H1 (cell line): ENCODE results near the gene LZTFL1. TPM values are rescaled to one million over a fixed set of nuclear protein-coding genes. Genes with fewer than 3 reads are reported as not detected.

ENCODE experiments used
- BCL11A ChIP-seq, 2 experiments: IDR thresholded peaks; one replicate each; pipeline ENCODE4 v1.6.1; 2011; ENCODE audit warnings: low read depth in 2 of 2, low read length in 2 of 2, mild to moderate bottlenecking in 2 of 2
- RBBP5 ChIP-seq: IDR thresholded peaks from 2 replicates; pipeline ENCODE4 v1.7.1; 2012; ENCODE audit warnings: low read depth, mild to moderate bottlenecking, inconsistent platforms, low read length, moderate library complexity, borderline replicate concordance
- RNF2 ChIP-seq: fragments of 200-900, 300-1000 bp; sonication (generic); IDR thresholded peaks from 2 replicates; pipeline ENCODE4 v1.7.1; 2016; ENCODE audit warnings: borderline replicate concordance, low read depth, mild to moderate bottlenecking, antibody characterized with exemption, low read length; ENCODE audit not compliant: poor library complexity, severe bottlenecking; ENCODE audit errors: missing control alignments
- RXRA ChIP-seq: IDR thresholded peaks from 2 replicates; pipeline ENCODE4 v1.6.1; 2011; ENCODE audit warnings: low read depth, mild to moderate bottlenecking, low read length, moderate library complexity; ENCODE audit not compliant: insufficient read depth
- SIX5 ChIP-seq: IDR thresholded peaks from 2 replicates; pipeline ENCODE4 v1.6.1; 2011; ENCODE audit warnings: mild to moderate bottlenecking, low read depth, low read length
- USF2 ChIP-seq: IDR thresholded peaks from 2 replicates; pipeline ENCODE4 v1.6.1; 2011; ENCODE audit warnings: low read length, improper control_type of control experiment
- polyA plus RNA-seq, 7 experiments: library from polyadenylated mRNA; depleted of rRNA in 3 of 7; stranded (reverse) in 5 of 7; unstranded in 2 of 7; fragments of >200 nt in 5 of 7; fragments of 200-250 nt in 2 of 7; gene quantifications; 1 replicate in 5 of 7; 2 replicates in 1 of 7; 4 replicates in 1 of 7; pipeline versions ENCODE4 v1.2.1 to v1.2.3, GENCODE V29; 2011 to 2013; ENCODE audit warnings: missing spikeins in 2 of 7, mixed read lengths in 2 of 7
- total RNA-seq: library from RNA; stranded (reverse); fragmentation: NEBNext Ultra II Directional; extraction: Animal tissue kit (Norgen Biotek cat#: 25700); gene quantifications from 2 replicates; pipeline ENCODE4 v1.2.1, GENCODE V29; 2021

Gene LZTFL1
- total and polyA plus RNA-seq, 2 of the 8 experiments (the other 6 are each of a cell fraction or from before 2014, with no cell fraction given), result 8.7 to 11.5 TPM

DNA sequence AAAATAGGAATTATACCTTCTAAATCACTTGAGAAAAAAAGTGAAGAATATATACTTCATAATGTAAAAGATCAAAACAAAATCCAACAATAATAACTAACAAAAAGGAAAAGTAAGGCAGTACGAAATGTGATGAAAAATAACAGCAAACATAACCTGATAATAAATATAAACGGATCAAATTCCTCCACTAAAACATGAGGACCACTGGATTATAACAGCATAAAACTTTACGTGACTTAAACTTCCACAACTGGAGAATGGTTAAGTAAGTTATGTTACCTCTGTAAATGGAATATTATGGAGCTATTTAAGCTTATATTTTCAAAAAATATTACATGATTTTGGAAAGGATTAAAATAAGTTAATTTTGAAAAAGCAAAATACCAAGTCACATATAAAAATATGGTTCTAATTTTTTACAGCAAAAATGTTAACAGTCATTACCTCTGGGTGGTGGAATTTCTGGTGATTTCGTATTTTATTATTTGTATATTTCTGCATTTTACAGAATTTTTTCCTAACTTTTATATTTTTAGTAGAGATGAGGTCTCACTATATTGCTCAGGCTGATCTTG is 52.6 kb downstream of the LZTFL1 start (continued):
- TF ChIP-seq USF2, result no peak
- no peak for TF ChIP-seq RBBP5
- TF ChIP-seq RXRA, result no peak
- no peak for TF ChIP-seq BCL11A (IDR thresholded peaks at IDR 0.05; ENCODE audit: low read depth in 2 of 2, low read length in 2 of 2)
- TF ChIP-seq SIX5, result no peak
- no peak for TF ChIP-seq RNF2
